Measurements from ENCODE around the gene TMTC1. TPM values are rescaled to one million over a fixed set of nuclear protein-coding genes. Genes with fewer than 3 reads are reported as not detected.

The TMTC1 gene
- total and polyA plus RNA-seq, 8 donors: 0.85 to 37.7 (median 1.9) TPM

DNA sequence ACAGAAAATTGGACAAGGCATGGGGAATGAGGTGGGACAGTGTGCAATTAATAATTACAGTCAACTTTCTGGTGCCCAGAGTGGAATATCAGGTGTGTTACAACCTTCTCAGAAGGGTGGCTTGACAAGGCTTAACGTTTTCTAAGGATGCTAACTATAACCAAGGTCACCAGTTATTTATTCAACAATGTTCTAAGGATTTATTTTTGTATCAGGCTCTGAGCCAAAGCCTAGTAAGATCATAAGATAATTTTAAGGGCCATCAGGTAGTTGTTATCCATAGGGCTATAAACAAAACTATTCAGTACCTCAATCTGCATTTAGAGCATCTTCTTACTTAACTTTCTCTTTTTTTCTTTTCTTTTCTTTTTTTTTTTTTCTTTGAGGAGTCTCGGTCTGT is 134.0 kb downstream of the TMTC1 start:
- ATAC-seq (no peak), DNase-seq (no peak)
- no peaks in the 10 kb centered on the region for H3K4me1 ChIP-seq
- intact Hi-C loops (cut with DNase I): no loop called here
- H3K4me3 ChIP-seq: no peak overlapping the region
- no peak overlapping the region for H3K27ac ChIP-seq
- no peaks in the 10 kb centered on the region for H3K9me3 ChIP-seq
- no peaks in the 10 kb centered on the region for H3K27me3 ChIP-seq
- H3K36me3 ChIP-seq: no peaks in the 10 kb centered on the region
- TF ChIP-seq, protein P1, sequence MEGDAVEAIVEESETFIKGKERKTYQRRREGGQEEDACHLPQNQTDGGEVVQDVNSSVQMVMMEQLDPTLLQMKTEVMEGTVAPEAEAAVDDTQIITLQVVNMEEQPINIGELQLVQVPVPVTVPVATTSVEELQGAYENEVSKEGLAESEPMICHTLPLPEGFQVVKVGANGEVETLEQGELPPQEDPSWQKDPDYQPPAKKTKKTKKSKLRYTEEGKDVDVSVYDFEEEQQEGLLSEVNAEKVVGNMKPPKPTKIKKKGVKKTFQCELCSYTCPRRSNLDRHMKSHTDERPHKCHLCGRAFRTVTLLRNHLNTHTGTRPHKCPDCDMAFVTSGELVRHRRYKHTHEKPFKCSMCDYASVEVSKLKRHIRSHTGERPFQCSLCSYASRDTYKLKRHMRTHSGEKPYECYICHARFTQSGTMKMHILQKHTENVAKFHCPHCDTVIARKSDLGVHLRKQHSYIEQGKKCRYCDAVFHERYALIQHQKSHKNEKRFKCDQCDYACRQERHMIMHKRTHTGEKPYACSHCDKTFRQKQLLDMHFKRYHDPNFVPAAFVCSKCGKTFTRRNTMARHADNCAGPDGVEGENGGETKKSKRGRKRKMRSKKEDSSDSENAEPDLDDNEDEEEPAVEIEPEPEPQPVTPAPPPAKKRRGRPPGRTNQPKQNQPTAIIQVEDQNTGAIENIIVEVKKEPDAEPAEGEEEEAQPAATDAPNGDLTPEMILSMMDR (IDR thresholded peaks at IDR 0.05): no peak

DNA sequence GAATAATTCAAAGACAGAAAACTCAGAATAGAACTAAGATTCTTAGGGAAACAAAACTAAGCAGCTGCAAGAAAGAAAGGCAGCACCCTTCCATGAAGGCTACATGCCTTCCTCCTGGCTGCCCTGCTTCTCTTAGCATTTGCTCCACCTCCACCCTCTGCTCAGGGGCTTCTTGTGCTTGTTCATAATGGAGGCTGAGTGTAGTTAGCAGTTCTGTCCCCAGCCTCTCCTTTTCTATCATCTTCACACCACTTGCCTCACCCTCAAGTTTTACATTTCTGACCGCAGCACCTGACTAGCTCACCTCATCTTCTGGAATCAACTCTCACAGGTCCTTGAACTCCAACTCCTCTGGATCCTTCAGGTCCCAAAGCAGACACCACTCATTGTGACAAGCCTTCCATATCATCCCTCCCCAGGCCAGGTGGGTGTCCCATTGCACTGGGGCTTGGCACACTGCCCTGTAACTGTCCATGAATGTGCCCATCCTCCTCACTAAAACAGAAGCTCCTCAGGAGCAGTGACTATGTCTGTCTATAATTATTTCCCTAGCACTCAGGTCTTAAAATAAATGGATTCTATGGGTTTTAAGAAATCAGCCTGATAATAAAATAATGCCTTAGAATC is 139.1 kb downstream of the TMTC1 start:
- Histone ChIP-seq H3K36me3 (no peaks in the 10 kb centered on the region), H3K27me3 (no peaks in the 10 kb centered on the region), H3K27ac (no peak overlapping the region), H3K4me1 (no peaks in the 10 kb centered on the region), H3K4me3 (no peak overlapping the region), H3K9me3 (no peaks in the 10 kb centered on the region)
- no peak for ATAC-seq
- no peak for DNase-seq
- TF ChIP-seq, protein P1 (IDR thresholded peaks at IDR 0.05): no peak
- intact Hi-C loops (cut with DNase I): no loop called here

DNA sequence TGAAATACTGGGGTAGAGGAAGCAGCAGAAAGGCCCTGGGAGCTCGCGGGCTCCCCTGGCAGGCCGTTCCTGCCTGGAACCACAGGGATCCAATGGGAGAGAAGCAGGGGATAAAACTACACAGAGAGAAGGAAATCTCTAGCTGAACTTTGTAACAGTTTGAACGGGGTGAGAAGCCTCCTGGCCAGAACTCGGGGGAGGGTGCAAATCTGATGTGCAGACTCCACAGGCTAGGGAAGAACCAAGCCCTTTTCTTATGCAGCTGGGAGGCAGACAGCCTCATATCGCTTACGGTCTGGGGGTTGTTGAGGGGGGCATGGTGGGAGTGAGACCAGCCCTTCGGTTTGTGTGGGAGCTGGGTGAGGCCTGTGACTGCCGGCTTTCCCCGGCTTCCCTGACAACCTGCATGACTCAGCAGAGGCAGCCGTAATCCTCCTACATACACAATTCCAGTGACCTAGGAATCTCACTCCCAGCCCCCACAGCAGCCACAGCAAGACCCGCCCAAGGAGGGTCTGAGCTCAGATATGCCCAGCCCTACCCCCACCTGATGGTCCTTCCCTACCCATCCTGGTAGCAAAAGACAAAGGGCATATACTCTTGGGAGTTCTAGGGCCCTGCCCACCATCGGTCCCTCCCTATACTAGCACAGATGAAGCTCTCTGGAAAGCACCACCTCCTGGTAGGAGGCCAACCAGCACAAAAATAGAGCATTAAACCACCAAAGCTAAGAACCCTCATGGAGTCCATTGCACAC is 143.0 kb downstream of the TMTC1 start:
- Histone ChIP-seq H3K27me3 (no peaks in the 10 kb centered on the region), H3K27ac (no peak overlapping the region), H3K9me3 (no peaks in the 10 kb centered on the region), H3K4me3 (no peak overlapping the region), H3K36me3 (no peaks in the 10 kb centered on the region), H3K4me1 (no peaks in the 10 kb centered on the region)
- DNase-seq (no peak), ATAC-seq (no peak)
- intact Hi-C loops (cut with DNase I): no loop called here
- TF ChIP-seq, protein P1 (IDR thresholded peaks at IDR 0.05): no peak

DNA sequence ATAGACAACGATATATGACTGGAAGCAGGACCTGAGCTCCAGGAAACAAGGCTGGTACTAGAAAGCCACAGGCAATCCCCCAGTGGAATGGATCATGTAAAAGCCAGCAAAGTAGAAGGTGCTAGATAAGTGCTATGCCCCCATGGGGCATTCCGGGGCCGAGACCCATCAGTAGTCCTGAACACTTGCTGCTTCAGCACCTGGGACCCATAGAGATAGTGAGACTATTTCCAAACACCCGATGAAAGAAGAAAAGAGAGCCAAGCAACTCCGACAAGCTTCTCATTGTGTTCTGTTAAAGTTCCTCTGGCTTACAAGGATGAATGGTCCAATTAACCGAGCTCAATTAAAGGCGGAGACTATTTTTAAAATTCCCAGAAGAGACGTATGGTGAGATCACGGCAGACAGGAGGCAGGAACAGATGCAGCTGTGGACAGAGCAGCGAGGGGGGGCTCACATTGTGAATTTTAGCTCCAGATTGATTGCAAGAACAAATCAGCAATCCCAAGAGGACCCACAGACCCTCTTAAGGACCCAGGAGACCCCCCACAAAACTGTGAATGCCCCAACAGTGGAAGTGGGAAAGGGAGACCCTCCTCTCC is 143.7 kb downstream of the TMTC1 start:
- Histone ChIP-seq H3K27ac (no peak overlapping the region), H3K36me3 (no peaks in the 10 kb centered on the region), H3K27me3 (no peaks in the 10 kb centered on the region), H3K9me3 (no peaks in the 10 kb centered on the region), H3K4me1 (no peaks in the 10 kb centered on the region), H3K4me3 (no peak overlapping the region)
- ATAC-seq (no peak), DNase-seq (no peak)
- TF ChIP-seq, protein P1 (IDR thresholded peaks at IDR 0.05): no peak
- intact Hi-C loops (cut with DNase I): no loop called here

DNA sequence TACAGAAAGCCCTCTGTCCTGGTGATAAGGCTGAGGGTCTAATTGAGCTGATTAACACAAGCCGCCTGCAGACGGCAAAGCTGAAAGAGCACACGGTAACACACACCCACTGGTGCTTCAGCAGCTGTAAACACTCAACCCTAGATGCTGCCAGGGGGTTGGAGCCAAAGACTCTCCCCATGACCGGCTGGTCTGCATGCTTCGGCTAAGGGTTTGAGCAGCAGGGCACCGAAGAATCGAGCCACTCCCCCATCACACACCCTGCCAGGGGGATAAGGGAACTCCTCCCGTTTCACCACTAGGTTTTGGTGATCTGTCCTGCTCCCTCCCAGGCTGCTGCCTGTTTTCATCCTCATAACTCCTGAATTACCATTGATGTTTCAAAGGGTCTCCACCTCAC is 145.2 kb downstream of the TMTC1 start:
- intact Hi-C loops (cut with DNase I): no loop called here
- ATAC-seq: no peak
- TF ChIP-seq, protein P1 (IDR thresholded peaks at IDR 0.05): no peak

More for the DNA sequence above, 145.2 kb downstream of the TMTC1 start:
- Histone ChIP-seq H3K4me1 (no peaks in the 10 kb centered on the region), H3K9me3 (no peaks in the 10 kb centered on the region), H3K4me3 (no peak overlapping the region), H3K27me3 (no peaks in the 10 kb centered on the region), H3K36me3 (no peaks in the 10 kb centered on the region), H3K27ac (no peak overlapping the region)
- DNase-seq: no peak
